Measurements from ENCODE around the gene KAZN.

The KAZN gene

GRCh38 chr1:15158506-15159165 is 560.2 kb downstream of the KAZN start:
- H3K27ac ChIP-seq (ENCODE audit: low read depth, low read length), result no peak overlapping the region
- no peaks in the 10 kb centered on the region for H3K9me3 ChIP-seq (ENCODE audit: insufficient read depth, low read depth, low read length)
- no peak overlapping the region for H4K12ac ChIP-seq (ENCODE audit: low read depth, low read length)
- no peak overlapping the region for H3K4me2 ChIP-seq (ENCODE audit: low read length)
- peaks cover 13 to 16% of the 10 kb centered on the region in 2 experiments for H3K4me1 ChIP-seq (ENCODE audit: control insufficient read depth in 1 of 2, insufficient read depth in 2 of 2, low read length in 2 of 2)
- WGBS (ENCODE audit: extremely low coverage, insufficient coverage, insufficient read length), result no CpG with 5 or more reads among the region's 13 CpGs
- peak; percentile 55 to 81 for DNase-seq
- H4K91ac ChIP-seq (ENCODE audit: low read depth, low read length), result no peak overlapping the region
- H2AFZ ChIP-seq (ENCODE audit: insufficient read depth, low read length, poor library complexity), result no peak overlapping the region
- peaks cover 4% of the 10 kb centered on the region for H3K79me2 ChIP-seq (ENCODE audit: control insufficient read depth, insufficient read depth, low read length, poor library complexity)
- no peak overlapping the region for H3K9ac ChIP-seq (ENCODE audit: low read length)
- H3K27me3 ChIP-seq (ENCODE audit: insufficient read depth, low read length), result no peaks in the 10 kb centered on the region
- no peak overlapping the region for H2BK12ac ChIP-seq (ENCODE audit: low read length)
- no peak overlapping the region for H3K23ac ChIP-seq (ENCODE audit: low read length)
- H3K14ac ChIP-seq (ENCODE audit: low read length), result no peak overlapping the region
- H4K8ac ChIP-seq (ENCODE audit: low read depth, low read length), result no peak overlapping the region
- no peak overlapping the region for H3K18ac ChIP-seq (ENCODE audit: low read length)
- no peak overlapping the region for H3K4ac ChIP-seq (ENCODE audit: low read depth, low read length)
- H3K36me3 ChIP-seq (ENCODE audit: control insufficient read depth in 1 of 2, insufficient read depth in 2 of 2, low read length in 2 of 2), result no peaks in the 10 kb centered on the region
- no peak overlapping the region for H2AK5ac ChIP-seq (ENCODE audit: low read length)
- no peak overlapping the region for H2BK5ac ChIP-seq (ENCODE audit: low read depth, low read length, poor library complexity)
- no peak overlapping the region for H2BK120ac ChIP-seq (ENCODE audit: insufficient read depth, low read length, poor library complexity)
- peaks cover 3% of the 10 kb centered on the region for H3K79me1 ChIP-seq (ENCODE audit: low read length)
- H3K4me3 ChIP-seq (ENCODE audit: low read depth, low read length), result no peak overlapping the region

GRCh38 chr1:15159166-15159555 is 560.7 kb downstream of the KAZN start:
- H3K9ac ChIP-seq (ENCODE audit: low read length), result no peak overlapping the region
- H3K9me3 ChIP-seq (ENCODE audit: insufficient read depth, low read depth, low read length), result no peaks in the 10 kb centered on the region
- peaks cover 13% of the 10 kb centered on the region in 2 experiments for H3K4me1 ChIP-seq (ENCODE audit: control insufficient read depth in 1 of 2, insufficient read depth in 2 of 2, low read length in 2 of 2)
- H3K18ac ChIP-seq (ENCODE audit: low read length), result no peak overlapping the region
- H3K27ac ChIP-seq (ENCODE audit: low read depth, low read length), result no peak overlapping the region
- H3K4me3 ChIP-seq (ENCODE audit: low read depth, low read length), result no peak overlapping the region
- H3K4ac ChIP-seq (ENCODE audit: low read depth, low read length), result no peak overlapping the region
- H4K8ac ChIP-seq (ENCODE audit: low read depth, low read length), result no peak overlapping the region
- no peak overlapping the region for H2BK5ac ChIP-seq (ENCODE audit: low read depth, low read length, poor library complexity)
- H3K4me2 ChIP-seq (ENCODE audit: low read length), result no peak overlapping the region
- no peaks in the 10 kb centered on the region for H3K36me3 ChIP-seq (ENCODE audit: control insufficient read depth in 1 of 2, insufficient read depth in 2 of 2, low read length in 2 of 2)
- H3K27me3 ChIP-seq (ENCODE audit: insufficient read depth, low read length), result no peaks in the 10 kb centered on the region
- no CpG with 5 or more reads among the region's 7 CpGs for WGBS (ENCODE audit: extremely low coverage, insufficient coverage, insufficient read length)
- no peaks in the 10 kb centered on the region for H3K79me2 ChIP-seq (ENCODE audit: control insufficient read depth, insufficient read depth, low read length, poor library complexity)
- H2AK5ac ChIP-seq (ENCODE audit: low read length), result no peak overlapping the region
- H2BK120ac ChIP-seq (ENCODE audit: insufficient read depth, low read length, poor library complexity), result no peak overlapping the region
- no peak overlapping the region for H3K23ac ChIP-seq (ENCODE audit: low read length)
- no peak overlapping the region for H4K91ac ChIP-seq (ENCODE audit: low read depth, low read length)
- no peak overlapping the region for H3K14ac ChIP-seq (ENCODE audit: low read length)
- no peak overlapping the region for H4K12ac ChIP-seq (ENCODE audit: low read depth, low read length)
- H2AFZ ChIP-seq (ENCODE audit: insufficient read depth, low read length, poor library complexity), result no peak overlapping the region
- no peak for DNase-seq
- H3K79me1 ChIP-seq (ENCODE audit: low read length), result no peaks in the 10 kb centered on the region
- no peak overlapping the region for H2BK12ac ChIP-seq (ENCODE audit: low read length)

DNA sequence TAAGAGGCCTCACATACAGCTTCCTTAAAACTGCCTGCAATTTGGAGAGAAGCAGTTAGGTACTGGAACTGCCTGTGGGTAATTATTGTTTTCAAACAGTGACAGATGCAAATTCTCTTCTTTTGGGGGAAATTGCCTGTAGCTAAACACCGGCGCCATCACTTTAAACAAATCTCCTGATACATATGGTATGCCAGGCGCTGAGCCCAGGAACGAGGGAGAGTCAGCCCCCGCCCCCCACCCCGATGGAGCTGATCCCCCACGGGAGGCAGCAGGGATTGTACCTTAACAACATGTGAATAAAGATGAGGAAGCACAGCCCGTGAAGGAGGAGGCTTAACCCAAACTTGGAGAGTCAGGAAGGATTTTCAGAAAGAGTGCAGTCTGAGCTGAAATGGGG is 562.1 kb downstream of the KAZN start:
- no peak overlapping the region for H3K9ac ChIP-seq (ENCODE audit: low read length)
- H3K18ac ChIP-seq (ENCODE audit: low read length), result no peak overlapping the region
- no peaks in the 10 kb centered on the region for H3K36me3 ChIP-seq (ENCODE audit: control insufficient read depth in 1 of 2, insufficient read depth in 2 of 2, low read length in 2 of 2)
- H3K9me3 ChIP-seq (ENCODE audit: insufficient read depth, low read depth, low read length), result no peaks in the 10 kb centered on the region
- H4K91ac ChIP-seq (ENCODE audit: low read depth, low read length), result no peak overlapping the region
- no peak for DNase-seq
- no peak overlapping the region for H4K8ac ChIP-seq (ENCODE audit: low read depth, low read length)
- H3K23ac ChIP-seq (ENCODE audit: low read length), result no peak overlapping the region
- no peak overlapping the region for H3K4me3 ChIP-seq (ENCODE audit: low read depth, low read length)
- no CpG with 5 or more reads among the region's 8 CpGs for WGBS (ENCODE audit: extremely low coverage, insufficient coverage, insufficient read length)
- H3K27me3 ChIP-seq (ENCODE audit: insufficient read depth, low read length), result no peaks in the 10 kb centered on the region
- no peaks in the 10 kb centered on the region for H3K79me1 ChIP-seq (ENCODE audit: low read length)
- no peak overlapping the region for H2BK120ac ChIP-seq (ENCODE audit: insufficient read depth, low read length, poor library complexity)
- H3K79me2 ChIP-seq (ENCODE audit: control insufficient read depth, insufficient read depth, low read length, poor library complexity), result no peaks in the 10 kb centered on the region
- H3K4me1 ChIP-seq (ENCODE audit: control insufficient read depth in 1 of 2, insufficient read depth in 2 of 2, low read length in 2 of 2), result peaks cover 7 to 10% of the 10 kb centered on the region in 2 experiments
- no peak overlapping the region for H3K4me2 ChIP-seq (ENCODE audit: low read length)
- H3K14ac ChIP-seq (ENCODE audit: low read length), result no peak overlapping the region
- H3K27ac ChIP-seq (ENCODE audit: low read depth, low read length), result no peak overlapping the region
- H2BK5ac ChIP-seq (ENCODE audit: low read depth, low read length, poor library complexity), result no peak overlapping the region
- H3K4ac ChIP-seq (ENCODE audit: low read depth, low read length), result no peak overlapping the region
- no peak overlapping the region for H4K12ac ChIP-seq (ENCODE audit: low read depth, low read length)
- no peak overlapping the region for H2AFZ ChIP-seq (ENCODE audit: insufficient read depth, low read length, poor library complexity)
- H2AK5ac ChIP-seq (ENCODE audit: low read length), result no peak overlapping the region
- no peak overlapping the region for H2BK12ac ChIP-seq (ENCODE audit: low read length)

DNA sequence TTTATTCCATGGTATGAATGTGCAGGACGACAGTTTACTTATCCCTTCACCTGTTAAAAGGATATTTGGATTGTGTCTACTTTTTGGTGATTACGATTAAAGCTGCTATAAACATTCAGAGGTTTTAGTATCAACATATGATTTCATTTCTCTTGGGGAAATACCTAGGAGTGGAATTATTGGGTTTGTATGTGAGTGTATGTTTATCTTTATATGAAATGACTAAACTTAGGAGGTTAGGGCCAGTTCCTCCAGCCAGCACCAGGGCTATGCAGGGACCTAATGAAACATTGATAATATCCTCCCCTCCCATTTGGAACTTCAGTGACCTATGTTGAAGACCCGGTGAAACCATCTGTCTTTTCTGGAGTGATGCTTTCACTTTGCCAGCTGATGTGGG is 568.9 kb downstream of the KAZN start:
- Histone ChIP-seq H3K18ac (ENCODE audit: low read length) (no peak overlapping the region), H3K23ac (ENCODE audit: low read length) (no peak overlapping the region), H2AFZ (ENCODE audit: insufficient read depth, low read length, poor library complexity) (no peak overlapping the region), H4K8ac (ENCODE audit: low read depth, low read length) (no peak overlapping the region), H3K4me3 (ENCODE audit: low read depth, low read length) (no peak overlapping the region), H2BK120ac (ENCODE audit: insufficient read depth, low read length, poor library complexity) (no peak overlapping the region), H3K27me3 (ENCODE audit: insufficient read depth, low read length) (no peaks in the 10 kb centered on the region), H2AK5ac (ENCODE audit: low read length) (no peak overlapping the region), H4K91ac (ENCODE audit: low read depth, low read length) (no peak overlapping the region), H2BK5ac (ENCODE audit: low read depth, low read length, poor library complexity) (no peak overlapping the region), H3K79me1 (ENCODE audit: low read length) (no peaks in the 10 kb centered on the region), H3K9ac (ENCODE audit: low read length) (no peak overlapping the region), H3K27ac (ENCODE audit: low read depth, low read length) (no peak overlapping the region), H3K14ac (ENCODE audit: low read length) (no peak overlapping the region), H3K36me3 (ENCODE audit: control insufficient read depth in 1 of 2, insufficient read depth in 2 of 2, low read length in 2 of 2) (no peaks in the 10 kb centered on the region), H3K9me3 (ENCODE audit: insufficient read depth, low read depth, low read length) (no peaks in the 10 kb centered on the region), H3K4me2 (ENCODE audit: low read length) (no peak overlapping the region), H3K79me2 (ENCODE audit: control insufficient read depth, insufficient read depth, low read length, poor library complexity) (no peaks in the 10 kb centered on the region), H3K4me1 (ENCODE audit: control insufficient read depth in 1 of 2, insufficient read depth in 2 of 2, low read length in 2 of 2) (peaks cover 0 to 3% of the 10 kb centered on the region in 2 experiments), H3K4ac (ENCODE audit: low read depth, low read length) (no peak overlapping the region), H2BK12ac (ENCODE audit: low read length) (no peak overlapping the region), H4K12ac (ENCODE audit: low read depth, low read length) (no peak overlapping the region)
- no peak for DNase-seq
- WGBS (ENCODE audit: extremely low coverage, insufficient coverage, insufficient read length), result no CpG with 5 or more reads among the region's 3 CpGs
